Endothelial cell of umbilical vein (primary cell): ENCODE results near the gene FLRT1. TPM values are rescaled to one million over a fixed set of nuclear protein-coding genes. Genes with fewer than 3 reads are reported as not detected.

ENCODE experiments used
- BruUV-seq: library from RNA; stranded (reverse); fragments of 400-500 nt; replicated peaks from 2 replicates; lab custom pipeline; 2021; lab: Mats Ljungman, UMichigan
- CTCF ChIA-PET: fragments of 300-600, 350-600 bp; sonication (Branson Sonifier 250); formaldehyde crosslinking; loops from one replicate; lab custom pipeline; 2021; ENCODE audit warnings: antibody characterized with exemption, inconsistent platforms; lab: Charles Lee
- POLR2A ChIA-PET: fragments of 300-600, 350-600 bp; sonication (Branson Sonifier 250); formaldehyde crosslinking; loops from one replicate; lab custom pipeline; 2021; ENCODE audit warnings: antibody characterized with exemption, inconsistent platforms; lab: Charles Lee
- DNase-seq: peaks from one replicate; pipeline ENCODE4 v3.0.0-alpha.2; 2011; ENCODE audit warnings: low read depth, low spot score
- FAIRE-seq: peaks from 2 replicates; lab custom pipeline; 2011; peaks lifted over from hg19 to GRCh38; lab: Jason Lieb, UNC
- H2AFZ ChIP-seq: 2 replicates; pipeline ENCODE4 v1.6.0; 2012; ENCODE audit warnings: low read depth, low read length, control low read depth, inconsistent platforms
- H3K27ac ChIP-seq: 2 replicates; pipeline ENCODE4 v1.5.1; 2011; ENCODE audit warnings: low read depth, mild to moderate bottlenecking, control low read depth, low read length, moderate library complexity; ENCODE audit not compliant: insufficient read depth
- H3K27me3 ChIP-seq, 2 experiments: 2 replicates each; pipeline versions ENCODE4 v1.6.0 to v1.6.1; 2011; ENCODE audit warnings: low read length in 2 of 2, mixed read lengths in 1 of 2; ENCODE audit not compliant: control insufficient read depth in 2 of 2, insufficient read depth in 2 of 2
- H3K36me3 ChIP-seq, 2 experiments: 2 replicates in 1 of 2; 3 replicates in 1 of 2; pipeline ENCODE4 v1.5.1; 2011; ENCODE audit warnings: low read length in 2 of 2, mild to moderate bottlenecking in 1 of 2, moderate library complexity in 1 of 2; ENCODE audit not compliant: control insufficient read depth in 2 of 2, insufficient read depth in 2 of 2; ENCODE audit errors: extremely low read depth in 1 of 2
- H3K4me1 ChIP-seq: 3 replicates; pipeline ENCODE4 v1.5.1; 2011; ENCODE audit warnings: mild to moderate bottlenecking, low read length; ENCODE audit not compliant: control insufficient read depth, insufficient read depth; ENCODE audit errors: extremely low read depth
- H3K4me2 ChIP-seq: 2 replicates; pipeline ENCODE4 v1.6.1; 2011; ENCODE audit warnings: low read length, control low read depth, mixed read lengths; ENCODE audit not compliant: insufficient read depth
- H3K4me3 ChIP-seq, 3 experiments: fragments of 200-600 bp in 1 of 3; sonication (generic), shearing (Covaris generic) in 1 of 3; replicated peaks in 1 of 3; 2 replicates each; pipeline ENCODE4 v1.5.1; 2011 to 2016; ENCODE audit warnings: control low read depth in 3 of 3, low read length in 3 of 3, mild to moderate bottlenecking in 2 of 3, inconsistent platforms in 1 of 3, low read depth in 1 of 3, moderate library complexity in 1 of 3; ENCODE audit not compliant: insufficient read depth in 1 of 3
- H3K79me2 ChIP-seq: 2 replicates; pipeline ENCODE4 v1.6.0; 2012; ENCODE audit warnings: low read length, inconsistent platforms; ENCODE audit not compliant: control insufficient read depth, insufficient read depth
- H3K9ac ChIP-seq: replicated peaks from 2 replicates; pipeline ENCODE3; 2011; ENCODE audit warnings: low read length, control low read depth; ENCODE audit not compliant: insufficient read depth; ENCODE audit errors: extremely low read depth
- H3K9me1 ChIP-seq: replicated peaks from 3 replicates; pipeline ENCODE4 v1.6.0; 2011; ENCODE audit warnings: mild to moderate bottlenecking, low read length; ENCODE audit not compliant: control insufficient read depth, insufficient read depth; ENCODE audit errors: extremely low read depth
- H3K9me3 ChIP-seq: replicated peaks from 2 replicates; pipeline ENCODE4 v1.5.1; 2012; ENCODE audit warnings: low read length, inconsistent platforms; ENCODE audit not compliant: control insufficient read depth, insufficient read depth
- H4K20me1 ChIP-seq: replicated peaks from 2 replicates; pipeline ENCODE3; 2011; ENCODE audit warnings: mild to moderate bottlenecking, low read length; ENCODE audit not compliant: control insufficient read depth, insufficient read depth; ENCODE audit errors: extremely low read depth
- CTCF ChIP-seq, 2 donors: IDR thresholded peaks; 1 replicate in 1 of 2; 2 replicates in 1 of 2; pipeline ENCODE4 v1.5.1; 2011; ENCODE audit warnings: low read length in 2 of 2, mild to moderate bottlenecking in 2 of 2, moderate library complexity in 2 of 2, control low read depth in 1 of 2, inconsistent platforms in 1 of 2, low read depth in 1 of 2; ENCODE audit not compliant: insufficient read depth in 1 of 2; ENCODE audit errors: extremely low read depth in 1 of 2
- EZH2 ChIP-seq: IDR thresholded peaks from 2 replicates; pipeline ENCODE4 v1.6.1; 2012; ENCODE audit warnings: borderline replicate concordance, low read depth, mild to moderate bottlenecking, moderate library complexity, low read length, inconsistent platforms; ENCODE audit not compliant: severe bottlenecking
- FOS ChIP-seq: IDR thresholded peaks from 2 replicates; pipeline ENCODE4 v1.6.1; 2011; ENCODE audit warnings: mild to moderate bottlenecking, low read length, moderate library complexity, borderline replicate concordance; ENCODE audit not compliant: insufficient read depth
- MYC ChIP-seq: IDR thresholded peaks from one replicate; pipeline ENCODE4 v1.6.1; 2011; ENCODE audit warnings: mild to moderate bottlenecking, low read depth, low read length
- POLR2A ChIP-seq: IDR thresholded peaks from 2 replicates; pipeline ENCODE4 v1.6.1; 2012; ENCODE audit warnings: low read depth, mild to moderate bottlenecking, control low read depth, low read length
- dilution Hi-C: fragments of 300-500 bp; cut with MboI; formaldehyde crosslinking; loops from one replicate; pipeline ENCODE4 v1.15.0; 2019; ENCODE audit warnings: low sequenced_read_pairs; ENCODE audit not compliant: extremely low pct_ligation_motif_present
- intact Hi-C: fragments of 100-400 bp; cut with micrococcal nuclease; formaldehyde crosslinking; loops from one replicate; pipeline ENCODE4 v1.10.0; 2022
- polyA plus RNA-seq, 4 experiments: library from polyadenylated mRNA; depleted of rRNA in 3 of 4; stranded (reverse) in 3 of 4; unstranded in 1 of 4; fragments of >200 nt; gene quantifications; 2 replicates each; pipeline versions ENCODE4 v1.2.1 to v1.2.3, GENCODE V29; 2011 to 2012; ENCODE audit warnings: missing spikeins in 1 of 4
- total RNA-seq: library from RNA; stranded (reverse); gene quantifications from 2 replicates; pipeline ENCODE4 v1.2.3, GENCODE V29; 2021

Gene FLRT1
- total and polyA plus RNA-seq, 2 donors (not counting 3 experiments of a cell fraction or from before 2014, with no cell fraction given) = not detected

GRCh38 chr11:63997104-63997700, 38.5 kb upstream of the FLRT1 start:
- H3K4me2 ChIP-seq = no peak overlapping the region
- H4K20me1 ChIP-seq = no peaks in the 10 kb centered on the region
- H3K79me2 ChIP-seq = no peaks in the 10 kb centered on the region
- dilution Hi-C loops (no loop called here), intact Hi-C loops (no loop called here)
- H3K9me3 ChIP-seq = no peaks in the 10 kb centered on the region
- H3K4me3 ChIP-seq = no peak overlapping the region
- no peak for DNase-seq
- TSS peak; percentile 56 for BruUV-seq
- no peak overlapping the region for H3K9ac ChIP-seq
- H3K27me3 ChIP-seq = no peaks in the 10 kb centered on the region
- no peak overlapping the region for H2AFZ ChIP-seq
- H3K4me1 ChIP-seq = peaks cover 22% of the 10 kb centered on the region
- H3K27ac ChIP-seq = no peak overlapping the region
- ChIA-PET CTCF (no interaction called here), POLR2A (interaction anchor here (0.5 kb wide), 1 partner anchor 180 kb away, joined by 7 read pairs; no protein-coding TSS in a partner anchor)
- H3K36me3 ChIP-seq = peaks cover 0 to 27% of the 10 kb centered on the region in 2 experiments
- no peaks in the 10 kb centered on the region for H3K9me1 ChIP-seq
- no peak for FAIRE-seq
- TF ChIP-seq MYC = no peak
- no peak for TF ChIP-seq CTCF (IDR thresholded peaks at IDR 0.05; ENCODE audit: extremely low read depth in 1 of 2, insufficient read depth in 1 of 2, low read depth in 1 of 2, low read length in 2 of 2)
- no peak for TF ChIP-seq EZH2
- TF ChIP-seq FOS = no peak
- TF ChIP-seq POLR2A = no peak
